NOMO-1 treated with DMSO at 0.1 percent for 48 hours (cell line): ENCODE results near the gene PACSIN3.

Source experiments
- DNase-seq: peaks from one replicate; lab custom pipeline; 2025; ENCODE audit not compliant: unreplicated experiment; lab: John Stamatoyannopoulos, UW

Gene PACSIN3

DNA sequence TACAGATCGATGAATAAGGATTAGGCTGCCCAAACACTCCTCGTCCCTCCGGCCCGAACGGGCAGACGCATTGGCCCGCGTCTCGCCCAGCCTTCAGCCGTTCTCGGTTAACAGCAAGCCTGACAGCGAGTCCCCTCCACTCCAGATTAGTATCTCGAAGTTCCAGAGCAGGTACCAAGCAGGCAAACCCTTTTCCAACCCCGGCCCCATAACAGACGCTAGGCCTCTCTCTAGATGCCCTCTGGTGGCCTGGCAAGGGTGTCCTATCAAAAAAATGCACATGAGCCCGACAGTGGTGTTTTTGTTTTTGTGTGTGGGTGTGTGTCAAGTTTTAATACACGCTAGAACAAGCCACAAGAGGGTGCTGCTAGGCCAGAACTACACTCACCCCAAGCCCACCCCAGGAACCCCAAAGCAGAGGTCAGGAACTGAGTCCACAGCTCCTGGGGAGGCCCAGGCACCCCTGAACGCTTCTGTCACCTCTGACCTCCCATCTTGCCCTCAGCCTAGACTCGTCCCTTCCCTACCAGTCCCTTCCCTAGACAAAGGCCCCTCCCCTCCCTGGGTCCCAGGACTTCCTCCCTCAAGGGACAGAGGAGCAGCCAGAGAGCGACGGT is 8.9 kb downstream of the PACSIN3 start:
- DNase-seq: peak; percentile 84

- peak; percentile 94 for DNase-seq
Observed at GRCh38 chr11:47176328-47177228, 9.7 kb downstream of the PACSIN3 start, which contains the start of gene ARFGAP2. Gene ARFGAP2 (minus strand): TSS chr11:47176879. CDS start chr11:47176853, 26 bp downstream.

DNA sequence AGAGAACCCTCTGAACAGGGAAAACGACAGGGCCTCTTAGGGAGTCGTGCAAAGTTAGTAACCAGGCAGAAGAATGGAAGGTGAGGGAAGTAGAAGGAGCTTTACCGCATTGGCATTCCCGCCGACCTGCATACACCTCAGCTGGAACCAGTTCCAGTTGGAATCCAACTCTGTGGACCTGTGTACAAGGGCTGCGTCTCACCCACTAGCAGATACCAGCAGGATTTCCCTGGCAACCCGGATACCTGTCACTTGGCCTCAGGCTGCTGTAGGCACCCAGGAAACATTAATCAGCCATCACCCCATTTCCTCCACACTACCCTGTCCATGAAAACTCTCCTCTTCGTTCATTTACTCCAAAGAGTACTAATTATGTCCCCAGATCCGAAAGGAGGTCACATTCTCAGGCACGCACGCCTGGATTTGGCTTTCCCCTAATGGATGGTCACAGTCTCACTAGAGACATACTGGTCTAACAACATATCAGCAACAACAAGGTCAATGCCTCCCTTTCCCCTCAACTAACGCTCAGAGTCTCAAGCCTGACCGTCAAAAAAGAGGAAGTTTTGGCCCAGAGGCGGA is 10.4 kb downstream of the PACSIN3 start:
- peak; percentile 71 for DNase-seq

DNA sequence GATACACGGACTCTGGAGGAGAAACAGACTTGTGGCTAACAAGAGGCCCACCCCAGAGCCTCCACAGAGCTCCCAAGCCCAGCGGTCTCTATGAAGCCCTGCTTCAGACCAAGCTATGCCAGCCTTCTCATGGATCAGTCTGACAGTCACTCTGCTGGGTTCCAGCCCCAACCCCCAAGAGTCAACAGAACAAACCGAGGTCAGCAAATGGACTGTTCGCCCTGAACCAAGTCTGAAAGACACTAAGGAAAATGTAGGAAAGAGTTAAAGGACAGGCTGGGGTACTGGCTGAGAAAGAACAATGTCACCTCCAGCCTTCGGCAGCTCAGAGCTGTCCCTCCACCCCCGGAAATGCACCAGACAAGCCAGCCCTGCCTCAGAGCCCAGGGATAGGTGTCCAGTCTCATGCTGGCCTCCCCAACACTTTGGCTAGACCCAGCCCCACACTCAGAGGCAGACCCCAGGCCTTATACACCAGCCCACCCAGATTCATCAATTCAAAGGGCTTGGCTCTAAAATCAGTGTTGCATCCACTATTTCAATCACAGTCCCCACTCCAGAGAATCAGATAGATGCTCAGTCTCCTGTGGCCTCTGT is 13.4 kb downstream of the PACSIN3 start:
- DNase-seq: no peak

GRCh38 chr11:47171856-47172255 is 14.4 kb downstream of the PACSIN3 start:
- DNase-seq: no peak

GRCh38 chr11:47171061-47171838 is 15.0 kb downstream of the PACSIN3 start:
- DNase-seq: no peak

DNA sequence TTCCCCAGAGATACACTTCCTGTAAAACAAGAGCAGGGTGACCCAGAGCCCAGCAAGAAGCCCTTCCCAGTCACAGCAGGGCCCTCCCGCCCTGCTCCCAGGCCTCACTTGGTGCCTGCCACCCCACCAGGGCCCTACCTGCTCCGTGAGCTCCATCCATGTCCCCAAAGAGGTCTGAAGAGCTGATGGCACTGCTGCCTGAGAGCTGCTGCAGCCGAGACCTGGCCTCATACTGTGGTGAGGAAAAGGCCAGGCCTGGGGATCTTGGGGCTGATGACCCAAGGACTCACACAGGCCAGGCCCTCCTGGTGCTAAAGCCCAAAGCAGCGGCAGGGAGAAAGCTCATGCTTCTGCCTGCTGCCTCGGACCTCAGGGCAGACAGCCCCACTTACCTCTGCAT is 19.9 kb downstream of the PACSIN3 start:
- DNase-seq: no peak

GRCh38 chr11:47165253-47165840 is 20.9 kb downstream of the PACSIN3 start:
- no peak for DNase-seq

DNA sequence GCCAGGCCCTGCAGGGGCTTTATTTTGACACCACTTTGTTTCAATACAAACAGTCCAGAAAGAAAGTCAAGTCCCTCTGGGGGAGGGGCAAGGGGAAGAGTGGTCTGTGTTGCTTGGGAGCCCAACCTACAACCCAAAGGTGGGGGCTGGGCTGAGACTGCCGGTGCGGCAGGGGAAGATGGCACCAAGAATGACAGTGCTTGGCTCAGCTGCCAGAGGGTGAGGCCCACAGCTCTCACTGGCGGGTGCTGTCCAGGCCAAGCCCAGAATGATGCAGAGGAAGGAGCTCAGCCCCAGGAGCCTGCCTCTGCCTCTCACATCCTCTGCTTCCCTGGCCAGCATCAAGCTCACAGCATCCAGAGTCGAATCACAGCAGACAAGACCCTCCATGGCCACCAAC is 21.9 kb downstream of the PACSIN3 start:
- no peak for DNase-seq

DNA sequence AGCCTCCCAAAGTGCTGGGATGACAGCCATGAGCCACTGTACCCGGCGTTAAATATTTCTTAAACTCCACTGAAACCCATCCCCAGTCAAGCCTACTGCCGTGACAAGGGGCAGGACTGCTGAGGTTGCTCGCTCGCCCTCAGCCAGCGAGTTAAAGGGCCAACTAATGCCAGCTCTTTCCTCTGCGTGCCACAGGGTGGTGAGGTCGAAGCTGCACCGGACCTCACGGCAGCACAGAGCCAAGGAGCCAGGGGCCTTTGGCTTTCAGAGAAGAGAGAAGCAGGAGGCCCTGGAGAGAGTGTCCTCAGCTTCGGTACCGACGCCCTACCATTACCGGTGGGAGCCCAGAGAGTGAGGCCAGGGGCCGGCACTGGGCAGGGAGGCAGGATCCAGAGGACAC is 22.3 kb downstream of the PACSIN3 start:
- DNase-seq: no peak

GRCh38 chr11:47163193-47163592 is 23.0 kb downstream of the PACSIN3 start:
- DNase-seq: no peak

- no peak for DNase-seq
Observed at GRCh38 chr11:47162426-47162825, 23.8 kb downstream of the PACSIN3 start.

DNA sequence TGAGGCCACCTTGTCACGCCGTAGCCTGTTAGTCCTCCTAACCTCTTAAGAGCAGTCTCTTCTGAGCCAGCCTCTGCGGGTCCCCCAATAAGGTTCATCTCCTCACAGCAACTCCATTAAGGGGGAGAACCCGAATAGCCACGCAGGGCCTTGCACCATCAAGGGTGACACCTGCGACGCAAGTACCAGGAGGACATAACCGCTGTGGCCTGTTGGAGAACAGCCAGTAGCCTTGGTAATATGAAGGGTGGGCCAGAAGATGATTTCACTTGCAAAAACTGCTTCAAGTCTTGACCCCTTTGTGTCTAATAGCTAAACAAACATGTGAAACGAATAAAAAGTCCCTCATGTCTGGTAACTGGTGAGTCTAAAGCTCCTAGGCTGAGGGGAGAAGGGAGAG is 24.3 kb downstream of the PACSIN3 start:
- DNase-seq: no peak

DNA sequence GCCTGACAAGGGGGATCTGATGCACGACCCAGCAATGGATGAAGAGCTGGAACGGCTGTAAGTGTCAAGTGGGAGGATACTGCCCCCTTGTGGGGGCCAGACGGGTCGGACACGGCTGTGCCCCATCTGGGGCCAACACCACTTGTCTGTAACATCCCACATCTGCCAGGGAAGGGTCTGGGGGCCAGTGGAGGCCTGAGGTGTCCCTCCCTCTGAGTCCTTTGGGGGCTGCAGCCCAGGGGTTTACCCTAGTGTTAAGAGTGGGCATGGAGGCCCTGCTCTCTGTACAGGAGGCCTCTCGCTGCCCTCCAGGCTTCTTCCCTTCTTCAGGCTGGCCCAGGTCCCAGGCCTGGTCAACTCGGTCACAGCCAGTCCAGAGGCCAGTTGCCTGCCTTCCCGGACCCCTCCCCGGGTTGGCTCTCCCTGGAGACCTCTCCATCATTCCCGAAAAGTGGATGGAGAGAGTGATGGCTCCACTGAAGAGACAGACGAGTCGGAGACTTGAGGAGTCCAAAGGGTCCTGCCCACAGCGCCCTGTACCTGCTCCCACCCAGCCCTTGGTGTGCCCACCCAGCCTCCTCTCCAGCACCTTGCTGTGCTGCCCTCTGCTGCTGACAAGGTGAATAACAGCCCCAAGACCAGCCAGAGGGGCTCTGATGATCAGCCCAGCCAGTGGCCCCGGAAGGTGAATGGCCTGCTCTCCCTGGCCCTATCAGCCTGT is 24.9 kb downstream of the PACSIN3 start:
- peak; percentile 37 for DNase-seq

GRCh38 chr11:47160753-47161133 is 25.5 kb downstream of the PACSIN3 start:
- no peak for DNase-seq

DNA sequence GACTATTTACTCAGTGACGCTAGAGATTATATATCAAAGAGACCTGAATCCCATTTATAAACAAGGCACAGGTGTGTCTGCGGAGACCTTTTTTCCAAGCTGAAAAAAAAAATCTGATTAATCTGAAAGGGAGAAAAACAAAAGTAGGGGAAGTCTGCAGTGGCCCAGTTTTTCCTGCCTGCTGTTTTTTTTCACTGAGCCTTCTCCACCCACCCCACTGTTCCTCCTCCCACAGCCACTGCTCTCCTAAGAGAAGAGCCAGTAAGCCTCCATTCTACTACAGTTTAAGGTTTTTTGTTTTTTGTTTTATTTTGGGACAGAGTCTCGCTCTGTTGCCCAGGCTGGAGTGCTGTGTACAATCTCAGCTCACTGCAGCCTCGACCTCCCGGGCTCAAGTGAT is 28.0 kb downstream of the PACSIN3 start:
- no peak for DNase-seq

GRCh38 chr11:47157805-47158204 is 28.4 kb downstream of the PACSIN3 start:
- DNase-seq: no peak

DNA sequence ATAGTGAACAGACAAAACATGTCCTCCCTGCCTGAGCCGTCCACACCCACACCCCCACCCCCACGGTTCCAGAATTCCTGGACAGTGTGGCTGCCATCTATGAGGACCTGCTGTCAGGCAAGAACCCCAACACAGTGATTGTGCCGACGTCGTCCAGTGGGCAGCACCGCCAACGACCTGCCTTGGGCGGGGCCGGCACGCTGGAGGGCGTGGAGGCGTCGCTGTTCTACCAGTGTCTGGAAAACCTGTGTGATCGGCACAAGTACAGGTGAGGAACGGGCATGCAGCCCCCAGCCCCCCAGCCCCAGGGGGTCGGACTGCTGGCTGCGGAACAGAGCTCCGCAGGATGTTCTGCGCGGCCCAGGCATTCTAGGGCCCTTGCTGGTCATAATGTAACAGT is 29.3 kb downstream of the PACSIN3 start:
- DNase-seq: no peak

- no peak for DNase-seq
Observed at GRCh38 chr11:47156333-47156732, 29.9 kb downstream of the PACSIN3 start.

DNA sequence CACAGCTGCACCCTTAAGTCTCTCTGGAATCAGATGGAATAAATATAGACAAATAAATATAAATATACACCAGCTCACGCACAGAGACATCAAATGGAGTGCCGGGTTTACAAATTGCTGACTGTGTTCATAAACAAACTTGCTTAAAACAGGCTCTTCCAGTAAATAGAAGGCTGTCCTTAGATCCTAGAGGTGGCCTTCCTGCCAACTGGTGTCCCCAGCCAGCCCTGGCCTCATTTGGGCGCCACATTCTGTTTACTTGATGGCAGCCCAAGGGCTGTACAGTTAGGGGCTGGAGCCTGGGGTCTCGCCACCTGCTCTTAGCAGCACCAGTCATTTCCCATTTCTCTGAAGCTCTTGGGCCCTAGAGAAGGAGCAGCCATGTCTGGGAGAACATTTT is 30.4 kb downstream of the PACSIN3 start:
- no peak for DNase-seq
